EH (cell line): ENCODE measurements around the gene PPP1R1C.
A peak's percentile ranks its signal among the peaks of the same experiment; 100 is the strongest.

ENCODE experiments used
- DNase-seq: peaks from one replicate; pipeline ENCODE4 v3.0.0-alpha.2; 2015; ENCODE audit warnings: low read depth

The PPP1R1C gene

GRCh38 chr2:182113334-182113733 is 127.7 kb downstream of the PPP1R1C start:
- DNase-seq = no peak

DNA sequence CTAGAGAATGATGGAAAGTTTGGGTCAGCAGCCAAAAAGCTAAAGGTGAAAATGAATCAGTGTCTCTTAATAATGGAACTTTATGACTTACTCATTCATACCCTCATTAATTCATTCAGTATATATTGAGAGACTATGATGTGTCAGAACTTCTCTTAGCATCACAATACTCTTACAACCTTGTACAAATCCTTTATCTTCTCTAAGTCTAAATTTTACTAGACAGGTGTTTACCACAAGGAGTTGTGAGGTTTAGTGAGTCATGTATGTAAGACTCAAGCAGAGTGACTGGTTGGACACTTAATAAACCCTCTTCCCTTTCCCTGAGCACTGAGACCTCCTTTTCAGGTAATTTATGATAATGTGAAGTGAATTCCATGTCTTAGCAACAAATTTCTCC is 129.6 kb downstream of the PPP1R1C start:
- DNase-seq = no peak

- DNase-seq = no peak
These were observed 131.1 kb downstream of the PPP1R1C start for GRCh38 chr2:182116774-182117173.

DNA sequence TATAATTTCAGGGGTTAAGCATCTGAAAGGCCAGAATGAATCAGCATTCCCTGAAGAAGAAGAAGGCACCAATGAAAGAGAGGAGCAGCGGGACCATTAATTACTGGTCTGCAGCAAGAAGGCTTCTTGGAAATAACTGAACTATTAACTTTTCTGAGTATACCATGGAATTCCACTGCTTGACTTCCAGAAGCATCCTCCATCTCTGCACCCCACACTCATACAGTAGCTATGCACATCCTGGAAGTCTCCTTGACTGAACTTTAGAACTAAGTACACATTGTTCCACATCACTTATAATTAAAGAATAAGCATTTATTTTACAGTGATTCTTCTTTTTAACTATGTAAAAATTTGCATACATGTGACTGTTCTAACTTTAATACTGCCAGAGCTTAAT is 131.5 kb downstream of the PPP1R1C start:
- peak; percentile 53 for DNase-seq

GRCh38 chr2:182128821-182129707 is 143.4 kb downstream of the PPP1R1C start:
- DNase-seq = peak; percentile 48

GRCh38 chr2:182132605-182133004 is 147.0 kb downstream of the PPP1R1C start:
- peak; percentile 41 for DNase-seq

DNA sequence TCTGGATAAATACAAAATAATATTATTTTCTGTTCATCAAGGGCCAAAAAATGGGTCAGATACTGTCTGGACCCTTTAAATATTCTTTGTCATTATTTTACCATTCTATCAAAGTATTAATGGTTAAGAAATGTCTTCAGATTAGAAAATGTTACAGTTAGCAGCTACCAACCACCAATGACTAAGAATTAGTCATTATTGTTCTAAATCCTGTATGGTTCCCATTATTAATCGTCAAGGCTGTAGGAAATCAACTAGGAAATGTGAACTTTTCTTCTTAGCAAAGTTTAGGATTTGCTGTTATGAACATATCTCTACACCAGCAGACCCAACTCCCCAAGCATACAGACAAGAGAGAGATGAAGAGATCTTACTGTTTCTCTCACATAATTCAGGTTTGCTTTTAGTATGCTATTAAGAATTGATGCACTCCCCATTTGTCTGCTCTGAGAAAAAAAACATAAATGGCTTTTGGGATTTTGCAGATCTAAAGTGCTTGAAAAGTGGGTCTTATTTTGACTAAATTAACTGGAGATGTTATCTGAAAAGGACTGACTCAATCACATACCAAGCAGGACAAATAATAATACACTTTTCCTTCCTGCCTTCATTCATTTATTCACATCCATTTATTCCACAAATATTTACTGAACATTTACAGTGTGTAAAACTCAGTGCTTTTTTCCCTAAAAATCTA is 147.7 kb downstream of the PPP1R1C start:
- DNase-seq = peak; percentile 57

DNA sequence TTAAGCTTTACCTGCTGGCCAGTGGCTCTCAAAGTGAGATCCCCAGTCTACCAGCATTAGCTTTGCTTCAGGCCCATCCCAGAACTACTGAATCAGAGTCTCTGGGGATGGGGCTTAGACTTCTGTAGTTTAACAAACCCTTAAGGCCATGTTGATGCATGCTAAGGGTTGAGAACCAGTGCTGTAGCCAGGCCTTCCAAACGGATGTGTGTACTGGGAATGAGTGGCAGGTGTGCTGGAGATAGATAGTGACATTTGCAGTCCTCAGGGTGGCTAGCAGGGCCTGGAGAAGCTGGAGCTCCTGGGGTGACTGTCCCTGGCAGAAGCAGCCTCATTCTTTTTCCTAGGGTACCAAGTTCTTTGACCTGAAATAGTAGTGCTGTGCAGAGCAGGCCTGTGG is 148.5 kb downstream of the PPP1R1C start:
- no peak for DNase-seq

- no peak for DNase-seq
These were observed 156.4 kb downstream of the PPP1R1C start for GRCh38 chr2:182142062-182142461.

GRCh38 chr2:182144041-182144775 is 158.6 kb downstream of the PPP1R1C start:
- DNase-seq = no peak

DNA sequence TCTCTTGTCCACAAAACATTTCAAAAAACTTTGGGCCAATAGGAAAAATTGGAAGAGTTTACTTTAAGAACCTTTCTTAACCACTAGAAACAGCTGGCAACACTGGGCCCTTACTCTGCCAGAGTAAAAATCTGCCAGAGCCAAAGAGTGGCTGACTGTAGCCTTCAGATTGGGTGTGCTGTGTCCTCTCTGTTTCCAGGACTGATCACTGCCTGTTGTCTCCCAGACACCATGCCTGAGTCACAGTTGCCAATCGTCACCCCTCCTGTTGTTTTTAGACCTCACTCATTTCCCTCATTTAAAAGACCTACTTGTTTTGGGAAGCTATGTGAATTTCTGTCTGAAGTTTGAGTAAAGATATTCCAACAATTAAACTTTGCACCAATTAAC is 159.1 kb downstream of the PPP1R1C start:
- peak; percentile 23 for DNase-seq

GRCh38 chr2:182148344-182148743 is 162.7 kb downstream of the PPP1R1C start:
- peak; percentile 21 for DNase-seq

- no peak for DNase-seq
These were observed 178.2 kb downstream of the PPP1R1C start for GRCh38 chr2:182163878-182164277.

DNA sequence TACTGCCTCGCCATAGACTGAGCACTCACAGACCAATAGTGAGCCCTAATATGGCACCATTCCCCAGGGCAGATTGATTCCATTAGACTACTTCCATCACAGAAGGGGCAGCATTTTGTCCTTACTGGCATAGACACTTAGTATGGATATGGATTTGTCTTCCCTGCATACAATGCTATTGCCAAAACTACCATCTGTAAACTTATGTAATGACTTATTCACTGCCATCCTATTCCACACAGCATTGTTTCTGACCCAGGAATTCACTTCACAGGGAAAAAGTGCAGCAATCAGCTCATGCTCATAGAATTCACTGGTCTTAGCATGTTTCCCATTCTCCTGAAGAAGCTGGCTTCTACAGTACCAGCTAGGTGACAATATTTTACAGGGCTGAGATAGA is 179.0 kb downstream of the PPP1R1C start:
- DNase-seq = no peak

GRCh38 chr2:182165202-182165601 is 179.5 kb downstream of the PPP1R1C start:
- no peak for DNase-seq

DNA sequence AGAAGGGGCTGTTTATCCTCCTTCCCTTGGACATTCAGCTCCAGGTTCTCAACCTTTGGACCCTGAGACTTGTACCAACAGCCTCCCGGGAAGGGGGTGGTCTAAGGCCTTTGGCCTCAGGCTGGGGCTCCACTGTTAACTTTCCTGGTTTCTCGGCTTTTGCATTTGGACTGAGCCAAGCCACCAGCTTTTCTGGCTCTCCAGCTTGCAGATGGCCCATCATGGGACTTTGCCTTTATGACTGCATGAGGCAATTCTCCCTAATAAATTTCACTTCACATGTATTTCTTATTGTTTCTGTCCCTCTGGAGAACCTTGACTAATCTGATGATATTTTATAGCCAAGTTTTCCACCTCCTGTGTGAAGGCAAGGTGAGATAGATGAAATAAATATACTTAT is 180.8 kb downstream of the PPP1R1C start:
- DNase-seq = no peak

GRCh38 chr2:182166841-182167240 is 181.2 kb downstream of the PPP1R1C start:
- DNase-seq = no peak
